ENCODE data around the gene LMOD1. TPM values are rescaled to one million over a fixed set of nuclear protein-coding genes. Genes with fewer than 3 reads are reported as not detected.
"Not testable (repeated sequence)": the region's sequence is repeated elsewhere in the genome, so short reads cannot be mapped to it uniquely, and the experiment has no call there.

Gene LMOD1
- total RNA-seq, 6 experiments from 2014 or later, result 19.0 to 37.4 (median 36.5) TPM

- TF ChIP-seq, protein P1, sequence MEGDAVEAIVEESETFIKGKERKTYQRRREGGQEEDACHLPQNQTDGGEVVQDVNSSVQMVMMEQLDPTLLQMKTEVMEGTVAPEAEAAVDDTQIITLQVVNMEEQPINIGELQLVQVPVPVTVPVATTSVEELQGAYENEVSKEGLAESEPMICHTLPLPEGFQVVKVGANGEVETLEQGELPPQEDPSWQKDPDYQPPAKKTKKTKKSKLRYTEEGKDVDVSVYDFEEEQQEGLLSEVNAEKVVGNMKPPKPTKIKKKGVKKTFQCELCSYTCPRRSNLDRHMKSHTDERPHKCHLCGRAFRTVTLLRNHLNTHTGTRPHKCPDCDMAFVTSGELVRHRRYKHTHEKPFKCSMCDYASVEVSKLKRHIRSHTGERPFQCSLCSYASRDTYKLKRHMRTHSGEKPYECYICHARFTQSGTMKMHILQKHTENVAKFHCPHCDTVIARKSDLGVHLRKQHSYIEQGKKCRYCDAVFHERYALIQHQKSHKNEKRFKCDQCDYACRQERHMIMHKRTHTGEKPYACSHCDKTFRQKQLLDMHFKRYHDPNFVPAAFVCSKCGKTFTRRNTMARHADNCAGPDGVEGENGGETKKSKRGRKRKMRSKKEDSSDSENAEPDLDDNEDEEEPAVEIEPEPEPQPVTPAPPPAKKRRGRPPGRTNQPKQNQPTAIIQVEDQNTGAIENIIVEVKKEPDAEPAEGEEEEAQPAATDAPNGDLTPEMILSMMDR (IDR thresholded peaks at IDR 0.05), result peak; percentile 70
- Mint-ChIP-seq H3K9me3 (no peaks in the 10 kb centered on the region), H3K27me3 (ENCODE audit: insufficient read depth) (peaks cover 1% of the 10 kb centered on the region), H3K27ac (no peak overlapping the region), H3K4me3 (peak overlapping the region; percentile 94), H3K4me1 (ENCODE audit: low read depth) (peaks cover 56% of the 10 kb centered on the region), H3K36me3 (ENCODE audit: low read depth) (0 out of 2 replicates have a peak, but pooled peaks cover 4% of the 10 kb centered on the region)
- no peak for DNase-seq
Measured at GRCh38 chr1:201945157-201945556, 1.2 kb downstream of the LMOD1 start.

DNA sequence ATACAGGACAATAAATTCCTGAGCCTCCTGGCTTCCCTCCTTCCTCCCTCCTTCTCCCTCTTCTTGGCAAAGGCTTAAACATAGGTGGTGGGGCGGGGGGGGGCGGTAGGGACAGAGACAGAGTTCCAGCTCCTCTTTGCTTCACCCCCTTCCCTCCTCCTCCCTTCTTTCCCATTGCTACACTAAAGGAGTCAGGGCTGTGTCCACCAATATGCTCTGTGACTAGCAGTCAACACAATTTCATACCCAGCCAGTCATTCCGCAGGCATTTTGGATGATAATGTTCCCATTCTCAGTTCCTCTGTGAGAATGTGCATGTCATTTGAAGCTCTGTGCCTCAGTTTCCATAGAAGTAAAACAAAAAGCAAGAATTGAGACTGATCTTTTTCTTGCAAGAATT lies 1.7 kb downstream of the LMOD1 start:
- TF ChIP-seq, protein P1 (IDR thresholded peaks at IDR 0.05), result no peak
- Mint-ChIP-seq H3K27me3 (ENCODE audit: insufficient read depth) (peaks cover 1% of the 10 kb centered on the region), H3K4me1 (ENCODE audit: low read depth) (peaks cover 51% of the 10 kb centered on the region), H3K36me3 (ENCODE audit: low read depth) (0 out of 2 replicates have a peak, but pooled peaks cover 4% of the 10 kb centered on the region), H3K9me3 (no peaks in the 10 kb centered on the region), H3K4me3 (peak overlapping the region; percentile 94), H3K27ac (no peak overlapping the region)
- DNase-seq, result no peak

- DNase-seq, result no peak
- TF ChIP-seq, protein P1 (IDR thresholded peaks at IDR 0.05), result no peak
- no peak overlapping the region for H3K27ac Mint-ChIP-seq
- no peaks in the 10 kb centered on the region for H3K9me3 Mint-ChIP-seq
- peak overlapping the region; percentile 94; the same call in 1 of the 2 replicates for H3K4me3 Mint-ChIP-seq
- peaks cover 50% of the 10 kb centered on the region for H3K4me1 Mint-ChIP-seq (ENCODE audit: low read depth)
- peaks cover 1% of the 10 kb centered on the region for H3K27me3 Mint-ChIP-seq (ENCODE audit: insufficient read depth)
- 0 out of 2 replicates have a peak, but pooled peaks cover 4% of the 10 kb centered on the region for H3K36me3 Mint-ChIP-seq (ENCODE audit: low read depth)
Measured at GRCh38 chr1:201944002-201944401, 2.3 kb downstream of the LMOD1 start.

DNA sequence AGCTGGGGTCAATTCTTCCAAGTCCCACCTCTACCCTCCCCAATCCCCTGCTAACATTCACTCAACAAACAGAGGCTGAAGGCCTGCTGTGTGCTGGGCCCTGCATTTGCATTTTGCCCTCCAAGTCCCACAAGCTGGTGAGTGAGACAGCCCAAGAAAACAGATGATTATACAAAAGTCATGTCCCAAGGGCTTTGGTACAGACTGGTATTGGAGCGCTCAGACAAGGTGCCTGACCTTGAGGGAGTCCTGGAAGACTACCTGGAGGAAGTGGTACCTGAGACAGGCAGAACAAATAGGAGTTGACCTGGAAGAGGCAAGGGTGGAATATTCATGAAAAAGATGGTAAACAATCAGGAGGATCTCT lies 4.2 kb downstream of the LMOD1 start:
- Mint-ChIP-seq H3K4me1 (ENCODE audit: low read depth) (peaks cover 58% of the 10 kb centered on the region), H3K4me3 (no peak overlapping the region), H3K27me3 (ENCODE audit: insufficient read depth) (peaks cover 1% of the 10 kb centered on the region), H3K36me3 (ENCODE audit: low read depth) (peaks cover 10% of the 10 kb centered on the region), H3K27ac (no peak overlapping the region), H3K9me3 (peaks cover 5% of the 10 kb centered on the region)
- TF ChIP-seq, protein P1 (IDR thresholded peaks at IDR 0.05), result no peak
- no peak for DNase-seq

DNA sequence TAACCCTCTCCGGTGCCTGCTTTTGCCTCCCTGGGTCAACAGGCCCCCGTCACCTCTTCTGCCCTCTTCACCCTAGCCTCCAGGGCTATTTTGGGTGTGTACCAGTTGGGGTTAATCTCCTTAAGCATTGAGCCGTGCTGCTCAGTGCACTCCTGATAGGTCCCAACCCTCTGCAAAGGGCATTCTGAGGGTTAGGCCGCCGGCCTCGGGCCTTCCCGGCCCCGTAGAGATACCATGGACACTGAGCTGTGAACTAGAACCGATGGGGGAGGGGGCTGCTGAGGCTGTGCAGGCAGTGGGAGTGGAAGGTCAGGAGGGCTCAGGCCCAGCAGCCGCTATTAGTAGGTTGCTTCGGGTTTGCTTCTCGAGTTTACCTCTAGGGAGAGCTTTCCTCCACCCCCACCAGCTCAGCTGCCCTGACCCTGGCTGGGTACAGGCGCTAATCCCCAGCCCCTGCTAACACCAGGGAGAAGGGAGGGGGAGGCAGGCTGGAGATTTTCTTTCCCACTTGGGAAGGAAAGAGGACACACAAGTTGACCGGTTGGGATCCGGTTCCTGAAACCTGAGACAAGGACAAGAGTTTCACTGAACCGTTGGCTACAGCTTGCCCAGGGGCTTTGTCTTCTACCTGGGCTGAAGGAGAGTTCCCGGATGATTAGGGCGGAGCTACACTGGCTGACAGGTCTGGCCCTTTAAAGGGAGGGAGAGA lies 4.8 kb downstream of the LMOD1 start:
- TF ChIP-seq, protein P1 (IDR thresholded peaks at IDR 0.05), result no peak
- H3K27me3 Mint-ChIP-seq (ENCODE audit: insufficient read depth), result peaks cover under 1% of the 10 kb centered on the region
- no peak for DNase-seq
- H3K27ac Mint-ChIP-seq, result no peak overlapping the region
- peaks cover 10% of the 10 kb centered on the region for H3K36me3 Mint-ChIP-seq (ENCODE audit: low read depth)
- no peak overlapping the region for H3K4me3 Mint-ChIP-seq
- peaks cover 5% of the 10 kb centered on the region for H3K9me3 Mint-ChIP-seq
- peaks cover 53% of the 10 kb centered on the region for H3K4me1 Mint-ChIP-seq (ENCODE audit: low read depth)

DNA sequence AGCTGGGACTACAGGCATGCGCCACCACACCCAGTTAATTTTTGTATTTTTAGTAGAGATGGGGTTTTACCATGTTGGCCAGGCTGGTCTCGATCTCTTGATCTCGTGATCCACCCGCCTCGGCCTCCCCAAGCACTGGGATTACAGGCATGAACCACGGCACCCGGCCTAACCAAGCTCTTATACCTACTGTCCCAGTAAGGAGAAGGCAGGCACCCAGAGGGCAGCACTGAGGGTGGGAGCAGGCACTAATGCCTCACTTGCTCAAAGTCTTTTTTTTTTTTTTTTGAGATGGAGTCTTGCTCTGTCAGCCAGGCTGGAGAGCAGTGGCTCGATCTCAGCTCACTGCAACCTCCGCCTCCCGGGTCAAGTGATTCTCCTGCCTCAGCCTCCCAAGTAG lies 6.0 kb downstream of the LMOD1 start:
- peaks cover 15% of the 10 kb centered on the region for H3K36me3 Mint-ChIP-seq (ENCODE audit: low read depth)
- not testable (repeated sequence) for H3K27me3 Mint-ChIP-seq (ENCODE audit: insufficient read depth); DNase-seq; H3K9me3 Mint-ChIP-seq; H3K4me3 Mint-ChIP-seq; H3K27ac Mint-ChIP-seq
- peaks cover 52% of the 10 kb centered on the region for H3K4me1 Mint-ChIP-seq (ENCODE audit: low read depth)
